K562 (cell line): ENCODE results near the gene KLK3. TPM values are rescaled to one million over a fixed set of nuclear protein-coding genes. Genes with fewer than 3 reads are reported as not detected.
A peak's percentile ranks its signal among the peaks of the same experiment; 100 is the strongest.

Experiments used
- ATAC-seq: fragments of 200-7000 bp; cut with Tn5 transposase; 3 replicates; pipeline ENCODE4 v1.9.1; 2020; ENCODE audit warnings: moderate library complexity
- BruUV-seq: library from RNA; stranded (reverse); fragments of 400-500 nt; replicated peaks from 2 replicates; lab custom pipeline; 2021; lab: Mats Ljungman, UMichigan
- CTCF ChIA-PET: fragments of 300-600 bp; formaldehyde crosslinking; extraction: SDS; loops from one replicate; lab custom pipeline; 2021; ENCODE audit warnings: low intra/inter-chr PET ratio; lab: Yijun Ruan, JAX
- POLR2A ChIA-PET: fragments of 300-600, 350-650 bp; sonication (Branson Sonifier 250); formaldehyde crosslinking; extraction: SDS; loops from one replicate; lab custom pipeline; 2021; ENCODE audit warnings: antibody characterized with exemption, inconsistent platforms; lab: Yijun Ruan, JAX
- DNase-seq, 4 experiments: peaks; one replicate each; pipeline versions ENCODE4 v3.0.0 to v3.0.0-alpha.2; 2011 to 2018; ENCODE audit warnings: low spot score in 3 of 4, mixed read lengths in 3 of 4; ENCODE audit errors: extremely low read depth in 1 of 4
- FAIRE-seq: peaks from 2 replicates; lab custom pipeline; 2011; peaks lifted over from hg19 to GRCh38; lab: Jason Lieb, UNC
- H2AFZ ChIP-seq: 2 replicates; pipeline ENCODE4 v1.6.0; 2011; ENCODE audit warnings: low read depth, low read length, control low read depth, inconsistent platforms
- H3K27ac ChIP-seq: fragments of 200-600 bp; 3 replicates; pipeline ENCODE4 v1.8.0; 2011; ENCODE audit warnings: low read depth, mild to moderate bottlenecking, control low read depth, inconsistent platforms, low read length, moderate library complexity, mixed read lengths; ENCODE audit errors: extremely low read depth
- H3K27me3 ChIP-seq, 2 experiments: fragments of 300-600 bp in 1 of 2; 2 replicates in 1 of 2; 3 replicates in 1 of 2; pipeline versions ENCODE4 v1.6.0 to v1.8.0; 2011; ENCODE audit warnings: inconsistent platforms in 2 of 2, low read length in 2 of 2, mild to moderate bottlenecking in 1 of 2, mixed read lengths in 1 of 2, moderate library complexity in 1 of 2; ENCODE audit not compliant: control insufficient read depth in 2 of 2, insufficient read depth in 2 of 2
- H3K36me3 ChIP-seq: fragments of 300-600 bp; 3 replicates; pipeline ENCODE4 v1.8.0; 2011; ENCODE audit warnings: mild to moderate bottlenecking, low read length, inconsistent platforms; ENCODE audit not compliant: control insufficient read depth, insufficient read depth
- H3K4me1 ChIP-seq, 2 experiments: fragments of 200-600 bp in 1 of 2; replicated peaks in 1 of 2; 2 replicates in 1 of 2; 3 replicates in 1 of 2; pipeline versions ENCODE4 v1.5.1 to v1.8.0; 2011; ENCODE audit warnings: inconsistent platforms in 2 of 2, low read length in 2 of 2, mild to moderate bottlenecking in 1 of 2, mixed read lengths in 1 of 2, moderate library complexity in 1 of 2; ENCODE audit not compliant: control insufficient read depth in 2 of 2, insufficient read depth in 2 of 2
- H3K4me2 ChIP-seq: 2 replicates; pipeline ENCODE4 v1.6.1; 2011; ENCODE audit warnings: low read length, control low read depth, inconsistent platforms, mixed read lengths; ENCODE audit not compliant: insufficient read depth
- H3K4me3 ChIP-seq: fragments of 200-600 bp; sonication (generic), shearing (Covaris generic); 2 replicates; pipeline ENCODE4 v1.5.1; 2016; ENCODE audit warnings: control low read depth, inconsistent platforms
- H3K79me2 ChIP-seq: fragments of 200-600 bp; 3 replicates; pipeline ENCODE4 v1.8.0; 2011; ENCODE audit warnings: low read length, inconsistent platforms; ENCODE audit not compliant: control insufficient read depth, insufficient read depth
- H3K9ac ChIP-seq, 2 experiments: 2 replicates each; pipeline versions ENCODE4 v1.6.0 to v1.6.1; 2011; ENCODE audit warnings: low read depth in 2 of 2, low read length in 2 of 2, control low read depth in 1 of 2, inconsistent platforms in 1 of 2, mild to moderate bottlenecking in 1 of 2, mixed read lengths in 1 of 2; ENCODE audit not compliant: insufficient read depth in 1 of 2
- H3K9me1 ChIP-seq: one replicate; pipeline ENCODE4 v1.6.0; 2011; ENCODE audit warnings: inconsistent platforms, mild to moderate bottlenecking, low read length, moderate library complexity; ENCODE audit not compliant: control insufficient read depth, insufficient read depth
- H3K9me3 ChIP-seq: replicated peaks from 2 replicates; pipeline ENCODE4 v1.5.1; 2011; ENCODE audit warnings: low read depth, low read length, inconsistent platforms; ENCODE audit not compliant: control insufficient read depth, insufficient read depth
- H4K20me1 ChIP-seq: replicated peaks from 2 replicates; pipeline ENCODE4 v1.6.1; 2011; ENCODE audit warnings: low read length, inconsistent platforms, mixed read lengths; ENCODE audit not compliant: control insufficient read depth, insufficient read depth
- CHCHD3 ChIP-seq: fragments of 250-450 bp; sonication (Bioruptor Pico); IDR thresholded peaks from 2 replicates; pipeline ENCODE4 v2.1.2; 2022; ENCODE audit warnings: mild to moderate bottlenecking
- CHD1 ChIP-seq: fragments of 200-600 bp; sonication (generic); IDR thresholded peaks from one replicate; pipeline ENCODE4 v1.6.1; 2012; ENCODE audit warnings: mild to moderate bottlenecking, moderate library complexity, low read length, inconsistent platforms
- DPF2 ChIP-seq: fragments of 450-650 bp; IDR thresholded peaks from 2 replicates; pipeline ENCODE4 v1.6.1; 2016
- ELF4 ChIP-seq: fragments of 450-650 bp; formaldehyde crosslinking; IDR thresholded peaks from 2 replicates; pipeline ENCODE4 v1.4.0; 2022; ENCODE audit warnings: missing genetic modification characterization
- FOXA1 ChIP-seq: fragments of 450-650 bp; IDR thresholded peaks from 2 replicates; pipeline ENCODE4 v1.6.1; 2016; ENCODE audit warnings: mild to moderate bottlenecking, borderline replicate concordance
- FOXA3 ChIP-seq, 2 experiments: fragments of 450-650 bp in 1 of 2; sonication (generic) in 1 of 2; formaldehyde crosslinking; IDR thresholded peaks in 1 of 2; conservative IDR thresholded peaks in 1 of 2; 2 replicates each; pipeline versions ENCODE4 v1.4.0 to v1.8.0; 2020 to 2022; ENCODE audit warnings: mild to moderate bottlenecking in 2 of 2, missing genetic modification reagents in 1 of 2
- JUND ChIP-seq, 2 experiments: IDR thresholded peaks; 2 replicates in 1 of 2; 3 replicates in 1 of 2; pipeline ENCODE4 v1.6.1; 2011; ENCODE audit warnings: borderline replicate concordance in 2 of 2, low read depth in 2 of 2, low read length in 2 of 2, improper control_type of control experiment in 1 of 2, missing biosample characterization in 1 of 2, missing genetic modification characterization in 1 of 2, missing genetic modification reagents in 1 of 2
- PML ChIP-seq: IDR thresholded peaks from 2 replicates; pipeline ENCODE4 v1.6.1; 2012; ENCODE audit warnings: low read length, inconsistent platforms
- POLR2G ChIP-seq: fragments of 200-400 bp; formaldehyde crosslinking; IDR thresholded peaks from 2 replicates; pipeline ENCODE4 v1.6.1; 2017; ENCODE audit warnings: low read depth, mild to moderate bottlenecking, antibody characterized with exemption, low read length, moderate library complexity
- SUPT5H ChIP-seq: fragments of 450-650 bp; IDR thresholded peaks from 2 replicates; pipeline ENCODE4 v1.6.1; 2016
- TBP ChIP-seq: optimal IDR thresholded peaks from 2 replicates; pipeline ENCODE3; 2011; ENCODE audit warnings: low read depth, low read length, improper control_type of control experiment
- ZBTB17 ChIP-seq: fragments of 450-650 bp; formaldehyde crosslinking; IDR thresholded peaks from 2 replicates; pipeline ENCODE4 v1.4.0; 2020; ENCODE audit warnings: mild to moderate bottlenecking
- ZNF586 ChIP-seq: fragments of 450-650 bp; formaldehyde crosslinking; conservative IDR thresholded peaks from 2 replicates; pipeline ENCODE4 v1.4.0; 2020; ENCODE audit warnings: mild to moderate bottlenecking, moderate library complexity
- ZNF644 ChIP-seq: fragments of 200-800 bp; sonication (Bioruptor generic); IDR thresholded peaks from 2 replicates; pipeline ENCODE4 v1.6.1; 2016; ENCODE audit warnings: low read depth, missing genetic modification characterization, missing compliant biosample characterization
- WGBS: fragments of 100-300 bp; shearing (Covaris generic); methylation state at CpG from one replicate; pipeline ENCODE4 v1.1.6; 2016; ENCODE audit warnings: low coverage, mixed read lengths; ENCODE audit not compliant: insufficient coverage; ENCODE audit errors: missing lambda C conversion rate; 5-methylcytosine and 5-hydroxymethylcytosine counted together
- in situ Hi-C: fragments of 300-500 bp; cut with MboI; formaldehyde crosslinking; loops from 4 replicates; pipeline ENCODE4 v1.15.0; 2018; ENCODE audit warnings: inconsistent platforms, mixed read lengths
- intact Hi-C: fragments of 100-400 bp; cut with micrococcal nuclease; formaldehyde crosslinking; loops from 2 replicates; pipeline ENCODE4 v1.14.2; 2022
- polyA plus RNA-seq, 8 experiments: library from polyadenylated mRNA; depleted of rRNA in 4 of 8; stranded (reverse) in 5 of 8; unstranded in 3 of 8; fragments of >200 nt; fragmentation: Nextera tagmentation in 2 of 8; fragmentation: Illumina TruSeq in 1 of 8; extraction: Ambion mirVana in 2 of 8; extraction: Trizol in 1 of 8; gene quantifications; 2 replicates each; pipeline versions ENCODE4 v1.2.1 to v1.2.3, GENCODE V29; 2011 to 2014; ENCODE audit warnings: inconsistent platforms in 1 of 8, missing spikeins in 1 of 8
- total RNA-seq, 7 experiments: library from RNA; depleted of rRNA in 6 of 7; stranded (reverse); fragments of >200 nt in 6 of 7; fragmentation: Illumina TruSeq in 2 of 7; extraction: Trizol in 2 of 7; gene quantifications; 2 replicates each; pipeline versions ENCODE4 v1.2.1 to v1.2.3, GENCODE V29; 2011 to 2021; ENCODE audit warnings: low replicate concordance in 1 of 7
- TF ChIP-seq, protein P1 (sequence below): sonication (generic); formaldehyde crosslinking; IDR thresholded peaks from 2 replicates; pipeline ENCODE4 v1.8.0; 2022; ENCODE audit warnings: missing genetic modification reagents, mild to moderate bottlenecking, moderate library complexity, borderline replicate concordance
- TF ChIP-seq, protein P2 (sequence below): sonication (generic); formaldehyde crosslinking; IDR thresholded peaks from 2 replicates; pipeline ENCODE4 v1.9.0; 2022; ENCODE audit warnings: mild to moderate bottlenecking, missing genetic modification reagents
- TF ChIP-seq, protein P3 (sequence below): IDR thresholded peaks from 2 replicates; pipeline ENCODE4 v1.6.1; 2011; ENCODE audit not compliant: insufficient read length; ENCODE audit errors: extremely low read depth

The KLK3 gene
- total and polyA plus RNA-seq, 9 of the 15 experiments (the other 6 are each of a cell fraction or from before 2014, with no cell fraction given), result not detected

DNA sequence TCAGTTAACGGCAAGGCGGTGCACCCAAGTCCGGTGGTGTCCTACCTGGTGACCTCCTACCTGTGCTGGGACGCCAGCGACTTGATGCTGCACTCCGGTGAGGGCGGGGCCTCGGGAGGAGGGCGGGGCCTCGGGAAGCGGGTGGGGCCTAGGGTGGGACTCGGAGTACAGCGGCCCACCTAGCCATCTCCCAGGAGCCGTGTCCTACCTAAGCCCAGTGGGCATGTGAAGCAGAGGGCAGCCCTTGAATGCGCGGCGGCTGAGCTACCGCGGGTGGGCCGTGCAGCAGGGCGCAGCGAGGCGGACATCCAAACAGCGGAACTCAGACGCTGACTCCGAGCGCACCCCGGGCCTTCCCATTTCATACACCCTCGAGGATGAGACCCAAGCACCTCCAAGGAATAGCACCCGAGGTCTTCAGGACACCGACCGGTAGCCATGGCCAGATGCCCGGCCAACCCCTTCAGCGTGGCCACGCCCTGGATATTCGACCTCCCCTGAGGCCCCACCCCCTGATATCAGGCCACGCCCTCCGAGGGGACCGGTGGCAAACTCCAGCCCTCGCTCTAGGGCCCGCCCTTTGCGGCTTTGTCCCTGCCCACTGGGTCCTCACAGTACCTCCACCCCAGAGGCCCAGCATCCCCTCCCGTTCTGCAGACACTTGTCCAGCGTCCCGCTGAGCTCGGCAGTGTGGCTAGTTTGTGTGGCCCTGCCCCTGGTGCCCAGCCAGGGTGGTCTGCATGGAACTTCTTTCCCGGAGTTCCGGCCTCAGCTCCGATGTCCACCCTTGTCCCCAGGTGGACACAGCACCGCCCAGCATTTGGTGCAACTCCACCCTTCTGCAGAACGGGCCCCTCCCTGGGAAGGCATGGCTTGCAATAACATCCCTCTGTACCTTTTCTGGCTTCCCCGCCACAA, 36.5 kb upstream of the KLK3 start:
- FAIRE-seq, result peak; percentile 98
- WGBS, result 3% methylated on average over 45 of the region's 52 CpGs
- H3K79me2 ChIP-seq, result 0 out of 3 replicates have a peak, but pooled peaks cover 6% of the 10 kb centered on the region
- H3K9me1 ChIP-seq, result peaks cover 2% of the 10 kb centered on the region
- H3K4me1 ChIP-seq, result peaks cover 44 to 64% of the 10 kb centered on the region in 2 experiments
- ChIA-PET POLR2A (interaction anchor here (1.1 to 8.6 kb wide), 2 partner anchors 11 to 15 kb away, joined by 3 to 70 read pairs; no protein-coding TSS in a partner anchor), CTCF (no interaction called here)
- H3K4me2 ChIP-seq, result peak overlapping the region; percentile 93
- ATAC-seq, result peak; percentile 96
- intact Hi-C loops (no loop called here), in situ Hi-C loops (no loop called here)
- peak; percentile 94 to 97 (median 96) for DNase-seq
- peak overlapping the region; percentile 57 for H3K4me3 ChIP-seq
- H3K9ac ChIP-seq, result peak overlapping the region; percentile 36 to 84; a peak in 3 of 4 replicates
- H3K9me3 ChIP-seq, result peaks cover 8% of the 10 kb centered on the region
- no TSS peak for BruUV-seq
- no peaks in the 10 kb centered on the region for H4K20me1 ChIP-seq
- H3K27ac ChIP-seq, result no peak overlapping the region; the same call in 2 of the 3 replicates
- peak overlapping the region; percentile 82 for H2AFZ ChIP-seq
- H3K27me3 ChIP-seq, result no peaks in the 10 kb centered on the region; a peak in 1 of 5 replicates
- no peaks in the 10 kb centered on the region for H3K36me3 ChIP-seq
- TF ChIP-seq CHCHD3 (CRISPR knock-in tag) (no peak), JUND (IDR thresholded peaks at IDR 0.05; ENCODE audit: borderline replicate concordance, low read depth, low read length) (no peak), JUND (tag; IDR thresholded peaks at IDR 0.05; ENCODE audit: borderline replicate concordance, low read depth, low read length) (no peak), CHD1 (peak; percentile 84), ZNF586 (no peak), PML (no peak), FOXA3 (CRISPR knock-in tag; conservative IDR thresholded peaks at IDR 0.05 in 1 of 2, IDR thresholded peaks at IDR 0.05 in 1 of 2) (0 out of 4 replicates have a peak, but pooled peaks of 1 of the 2 experiments have one; percentile 33), DPF2 (no peak), TBP (peak; percentile 13), POLR2G (peak; percentile 50), SUPT5H (peak; percentile 44; the same call in 1 of the 2 replicates), ZNF644 (tag) (no peak), FOXA1 (no peak), ELF4 (0 out of 2 replicates have a peak, but pooled peaks have one; percentile 68), ZBTB17 (0 out of 2 replicates have a peak, but pooled peaks have one; percentile 35)
- TF ChIP-seq, protein P1, sequence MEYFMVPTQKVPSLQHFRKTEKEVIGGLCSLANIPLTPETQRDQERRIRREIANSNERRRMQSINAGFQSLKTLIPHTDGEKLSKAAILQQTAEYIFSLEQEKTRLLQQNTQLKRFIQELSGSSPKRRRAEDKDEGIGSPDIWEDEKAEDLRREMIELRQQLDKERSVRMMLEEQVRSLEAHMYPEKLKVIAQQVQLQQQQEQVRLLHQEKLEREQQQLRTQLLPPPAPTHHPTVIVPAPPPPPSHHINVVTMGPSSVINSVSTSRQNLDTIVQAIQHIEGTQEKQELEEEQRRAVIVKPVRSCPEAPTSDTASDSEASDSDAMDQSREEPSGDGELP (CRISPR knock-in tag), result peak; percentile 41; the same call in 1 of the 2 replicates
- TF ChIP-seq, protein P2, sequence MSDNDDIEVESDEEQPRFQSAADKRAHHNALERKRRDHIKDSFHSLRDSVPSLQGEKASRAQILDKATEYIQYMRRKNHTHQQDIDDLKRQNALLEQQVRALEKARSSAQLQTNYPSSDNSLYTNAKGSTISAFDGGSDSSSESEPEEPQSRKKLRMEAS, result peak; percentile 65; the same call in 1 of the 2 replicates
- TF ChIP-seq, protein P3, sequence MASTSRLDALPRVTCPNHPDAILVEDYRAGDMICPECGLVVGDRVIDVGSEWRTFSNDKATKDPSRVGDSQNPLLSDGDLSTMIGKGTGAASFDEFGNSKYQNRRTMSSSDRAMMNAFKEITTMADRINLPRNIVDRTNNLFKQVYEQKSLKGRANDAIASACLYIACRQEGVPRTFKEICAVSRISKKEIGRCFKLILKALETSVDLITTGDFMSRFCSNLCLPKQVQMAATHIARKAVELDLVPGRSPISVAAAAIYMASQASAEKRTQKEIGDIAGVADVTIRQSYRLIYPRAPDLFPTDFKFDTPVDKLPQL, result no peak
